HepG2 (cell line): Measurements from ENCODE around the gene JMJD1C.

ENCODE experiments used
- HNF4G ChIP-seq, 2 experiments: sonication (generic) in 1 of 2; formaldehyde crosslinking in 1 of 2; IDR thresholded peaks; 2 replicates each; pipeline versions ENCODE4 v1.4.0 to v1.6.1; 2011 to 2020; ENCODE audit warnings: borderline replicate concordance in 2 of 2, low read depth in 2 of 2, mild to moderate bottlenecking in 2 of 2, low read length in 1 of 2, missing genetic modification reagents in 1 of 2, moderate library complexity in 1 of 2
- NFIC ChIP-seq: IDR thresholded peaks from 2 replicates; pipeline ENCODE4 v1.6.1; 2012; ENCODE audit warnings: mild to moderate bottlenecking, low read length, inconsistent platforms
- PCBP1 ChIP-seq: fragments of 200-400 bp; formaldehyde crosslinking; IDR thresholded peaks from 2 replicates; pipeline ENCODE4 v1.6.1; 2017; ENCODE audit warnings: mild to moderate bottlenecking, low read depth, low read length, borderline replicate concordance
- PCBP2 ChIP-seq: fragments of 200-400 bp; formaldehyde crosslinking; optimal IDR thresholded peaks from 2 replicates; pipeline ENCODE3; 2018; ENCODE audit warnings: low read length, low read depth; ENCODE audit not compliant: poor library complexity, severe bottlenecking
- PHF8 ChIP-seq: sonication (generic); formaldehyde crosslinking; IDR thresholded peaks from 2 replicates; pipeline ENCODE4 v1.5.0; 2020; ENCODE audit warnings: missing genetic modification reagents
- RAD21 ChIP-seq: fragments of 450-650 bp; formaldehyde crosslinking; IDR thresholded peaks from 2 replicates; pipeline ENCODE4 v1.5.0; 2020; ENCODE audit warnings: mild to moderate bottlenecking
- ZSCAN25 ChIP-seq: sonication (generic); formaldehyde crosslinking; IDR thresholded peaks from 2 replicates; pipeline ENCODE4 v1.8.0; 2022; ENCODE audit warnings: mild to moderate bottlenecking, missing genetic modification reagents
- TF ChIP-seq, protein P1 (sequence below): IDR thresholded peaks from 2 replicates; pipeline ENCODE4 v1.6.1; 2018; ENCODE audit warnings: missing genetic modification reagents, mild to moderate bottlenecking, missing compliant biosample characterization
- TF ChIP-seq, protein P2 (sequence below): sonication (generic); formaldehyde crosslinking; IDR thresholded peaks from 2 replicates; pipeline ENCODE4 v1.8.0; 2022; ENCODE audit warnings: mild to moderate bottlenecking, missing genetic modification reagents, borderline replicate concordance
- TF ChIP-seq, protein P3 (sequence below): sonication (generic); formaldehyde crosslinking; IDR thresholded peaks from 2 replicates; pipeline ENCODE4 v1.4.0; 2020; ENCODE audit warnings: missing genetic modification reagents
- TF ChIP-seq, protein P4 (sequence below): sonication (generic); formaldehyde crosslinking; IDR thresholded peaks from 2 replicates; pipeline ENCODE4 v1.8.0; 2022; ENCODE audit warnings: mild to moderate bottlenecking, missing genetic modification reagents, moderate library complexity

DNA sequence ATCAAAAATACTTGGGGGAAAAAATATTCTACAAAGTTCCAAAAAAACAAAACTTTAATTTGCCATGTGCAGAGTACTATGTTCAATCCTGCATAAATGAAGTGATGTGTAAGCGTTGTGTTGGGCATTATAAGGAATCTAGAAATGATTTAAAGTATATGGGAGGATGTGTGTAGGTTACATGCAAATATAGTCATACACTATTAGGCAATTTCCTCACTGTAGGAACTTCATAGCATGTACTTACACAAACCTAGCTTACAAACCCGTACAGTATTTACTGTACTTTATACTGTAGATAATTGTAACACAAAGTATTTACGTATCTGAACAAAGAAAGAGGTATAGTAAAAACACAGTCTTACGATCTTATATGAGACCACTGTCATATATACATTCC lies 260.4 kb downstream of the JMJD1C start:
- TF ChIP-seq NFIC (no peak), HNF4G (IDR thresholded peaks at IDR 0.05; ENCODE audit: borderline replicate concordance, low read depth, low read length) (no peak), HNF4G (CRISPR knock-in tag; IDR thresholded peaks at IDR 0.05; ENCODE audit: borderline replicate concordance, low read depth) (no peak), PCBP2 (no peak), ZSCAN25 (CRISPR knock-in tag) (no peak), PHF8 (CRISPR knock-in tag) (no peak), PCBP1 (no peak), RAD21 (CRISPR knock-in tag) (no peak)
- TF ChIP-seq, protein P1, sequence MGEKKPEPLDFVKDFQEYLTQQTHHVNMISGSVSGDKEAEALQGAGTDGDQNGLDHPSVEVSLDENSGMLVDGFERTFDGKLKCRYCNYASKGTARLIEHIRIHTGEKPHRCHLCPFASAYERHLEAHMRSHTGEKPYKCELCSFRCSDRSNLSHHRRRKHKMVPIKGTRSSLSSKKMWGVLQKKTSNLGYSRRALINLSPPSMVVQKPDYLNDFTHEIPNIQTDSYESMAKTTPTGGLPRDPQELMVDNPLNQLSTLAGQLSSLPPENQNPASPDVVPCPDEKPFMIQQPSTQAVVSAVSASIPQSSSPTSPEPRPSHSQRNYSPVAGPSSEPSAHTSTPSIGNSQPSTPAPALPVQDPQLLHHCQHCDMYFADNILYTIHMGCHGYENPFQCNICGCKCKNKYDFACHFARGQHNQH (CRISPR knock-in tag), result no peak
- TF ChIP-seq, protein P2, sequence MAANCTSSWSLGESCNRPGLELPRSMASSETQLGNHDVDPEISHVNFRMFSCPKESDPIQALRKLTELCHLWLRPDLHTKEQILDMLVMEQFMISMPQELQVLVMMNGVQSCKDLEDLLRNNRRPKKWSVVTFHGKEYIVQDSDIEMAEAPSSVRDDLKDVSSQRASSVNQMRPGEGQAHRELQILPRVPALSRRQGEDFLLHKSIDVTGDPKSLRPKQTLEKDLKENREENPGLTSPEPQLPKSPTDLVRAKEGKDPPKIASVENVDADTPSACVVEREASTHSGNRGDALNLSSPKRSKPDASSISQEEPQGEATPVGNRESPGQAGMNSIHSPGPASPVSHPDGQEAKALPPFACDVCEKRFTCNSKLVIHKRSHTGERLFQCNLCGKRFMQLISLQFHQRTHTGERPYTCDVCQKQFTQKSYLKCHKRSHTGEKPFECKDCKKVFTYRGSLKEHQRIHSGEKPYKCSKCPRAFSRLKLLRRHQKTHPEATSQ (CRISPR knock-in tag), result no peak
- TF ChIP-seq, protein P3, sequence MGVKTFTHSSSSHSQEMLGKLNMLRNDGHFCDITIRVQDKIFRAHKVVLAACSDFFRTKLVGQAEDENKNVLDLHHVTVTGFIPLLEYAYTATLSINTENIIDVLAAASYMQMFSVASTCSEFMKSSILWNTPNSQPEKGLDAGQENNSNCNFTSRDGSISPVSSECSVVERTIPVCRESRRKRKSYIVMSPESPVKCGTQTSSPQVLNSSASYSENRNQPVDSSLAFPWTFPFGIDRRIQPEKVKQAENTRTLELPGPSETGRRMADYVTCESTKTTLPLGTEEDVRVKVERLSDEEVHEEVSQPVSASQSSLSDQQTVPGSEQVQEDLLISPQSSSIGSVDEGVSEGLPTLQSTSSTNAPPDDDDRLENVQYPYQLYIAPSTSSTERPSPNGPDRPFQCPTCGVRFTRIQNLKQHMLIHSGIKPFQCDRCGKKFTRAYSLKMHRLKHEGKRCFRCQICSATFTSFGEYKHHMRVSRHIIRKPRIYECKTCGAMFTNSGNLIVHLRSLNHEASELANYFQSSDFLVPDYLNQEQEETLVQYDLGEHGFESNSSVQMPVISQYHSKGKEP, result no peak
- TF ChIP-seq, protein P4, sequence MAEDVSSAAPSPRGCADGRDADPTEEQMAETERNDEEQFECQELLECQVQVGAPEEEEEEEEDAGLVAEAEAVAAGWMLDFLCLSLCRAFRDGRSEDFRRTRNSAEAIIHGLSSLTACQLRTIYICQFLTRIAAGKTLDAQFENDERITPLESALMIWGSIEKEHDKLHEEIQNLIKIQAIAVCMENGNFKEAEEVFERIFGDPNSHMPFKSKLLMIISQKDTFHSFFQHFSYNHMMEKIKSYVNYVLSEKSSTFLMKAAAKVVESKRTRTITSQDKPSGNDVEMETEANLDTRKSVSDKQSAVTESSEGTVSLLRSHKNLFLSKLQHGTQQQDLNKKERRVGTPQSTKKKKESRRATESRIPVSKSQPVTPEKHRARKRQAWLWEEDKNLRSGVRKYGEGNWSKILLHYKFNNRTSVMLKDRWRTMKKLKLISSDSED (CRISPR knock-in tag), result no peak
